Chondrocyte (in vitro differentiated cells): ENCODE measurements around the gene FSCN2. TPM values are rescaled to one million over a fixed set of nuclear protein-coding genes. Genes with fewer than 3 reads are reported as not detected.

ENCODE experiments used
- DNase-seq: peaks from one replicate; pipeline ENCODE4 v3.0.0; 2021; ENCODE audit warnings: mixed read lengths, low spot score
- H3K27ac Mint-ChIP-seq: one replicate; pipeline ENCODE4 v1.8.0; 2021; ENCODE audit warnings: mild to moderate bottlenecking, moderate library complexity, mixed read lengths; ENCODE audit not compliant: unreplicated experiment
- H3K27me3 Mint-ChIP-seq: 2 replicates; pipeline ENCODE4 v1.8.0; 2021; ENCODE audit warnings: low read depth, mixed read lengths
- H3K36me3 Mint-ChIP-seq: 2 replicates; pipeline ENCODE4 v1.8.0; 2021; ENCODE audit warnings: low read depth, mixed read lengths
- H3K4me1 Mint-ChIP-seq: 2 replicates; pipeline ENCODE4 v1.8.0; 2021; ENCODE audit warnings: low read depth, mild to moderate bottlenecking, mixed read lengths
- H3K4me3 Mint-ChIP-seq: one replicate; pipeline ENCODE4 v1.8.0; 2021; ENCODE audit warnings: mild to moderate bottlenecking, moderate library complexity, mixed read lengths; ENCODE audit not compliant: unreplicated experiment
- H3K9me3 Mint-ChIP-seq: 2 replicates; pipeline ENCODE4 v1.8.0; 2021; ENCODE audit warnings: low read depth, mixed read lengths
- CTCF ChIP-seq: fragments of 200-600 bp; sonication (generic); IDR thresholded peaks from 2 replicates; pipeline ENCODE4 v1.5.0; 2021; ENCODE audit warnings: antibody characterized with exemption, mild to moderate bottlenecking, moderate library complexity
- total RNA-seq: library from RNA; stranded (reverse); gene quantifications from 3 replicates; pipeline ENCODE4 v1.2.1, GENCODE V29; 2021

The FSCN2 gene
- total RNA-seq, 1 donor from 2014 or later: 6.1 TPM

- Mint-ChIP-seq H3K4me1 (peaks cover 25% of the 10 kb centered on the region), H3K27me3 (no peaks in the 10 kb centered on the region), H3K4me3 (peak overlapping the region; percentile 87), H3K36me3 (peaks cover 17% of the 10 kb centered on the region), H3K9me3 (no peaks in the 10 kb centered on the region), H3K27ac (peak overlapping the region; percentile 84)
- DNase-seq: peak; percentile 89
- TF ChIP-seq CTCF: no peak
Observed at GRCh38 chr17:81515530-81516041, 12.6 kb upstream of the FSCN2 start.

GRCh38 chr17:81516439-81516838 is 11.7 kb upstream of the FSCN2 start:
- Mint-ChIP-seq H3K36me3 (peaks cover 8% of the 10 kb centered on the region), H3K27me3 (no peaks in the 10 kb centered on the region), H3K9me3 (no peaks in the 10 kb centered on the region), H3K4me3 (peak overlapping the region; percentile 87), H3K27ac (peak overlapping the region; percentile 84), H3K4me1 (peaks cover 26% of the 10 kb centered on the region)
- peak; percentile 82 for DNase-seq
- TF ChIP-seq CTCF: no peak

GRCh38 chr17:81517009-81517338 is 11.2 kb upstream of the FSCN2 start:
- peaks cover 3% of the 10 kb centered on the region for H3K36me3 Mint-ChIP-seq
- H3K27ac Mint-ChIP-seq: peak overlapping the region; percentile 84
- H3K27me3 Mint-ChIP-seq: no peaks in the 10 kb centered on the region
- no peak for TF ChIP-seq CTCF
- H3K9me3 Mint-ChIP-seq: no peaks in the 10 kb centered on the region
- H3K4me1 Mint-ChIP-seq: peaks cover 26% of the 10 kb centered on the region
- no peak for DNase-seq
- H3K4me3 Mint-ChIP-seq: peak overlapping the region; percentile 87

GRCh38 chr17:81517339-81518112 is 10.7 kb upstream of the FSCN2 start:
- Mint-ChIP-seq H3K9me3 (no peaks in the 10 kb centered on the region), H3K4me3 (peak overlapping the region; percentile 87), H3K27me3 (no peaks in the 10 kb centered on the region), H3K27ac (peak overlapping the region; percentile 70), H3K4me1 (peaks cover 26% of the 10 kb centered on the region), H3K36me3 (no peaks in the 10 kb centered on the region)
- no peak for TF ChIP-seq CTCF
- DNase-seq: peak; percentile 75

GRCh38 chr17:81518113-81518784 is 9.9 kb upstream of the FSCN2 start:
- no peak for DNase-seq
- H3K4me1 Mint-ChIP-seq: peaks cover 27% of the 10 kb centered on the region
- H3K27me3 Mint-ChIP-seq: no peaks in the 10 kb centered on the region
- TF ChIP-seq CTCF: no peak
- peak overlapping the region; percentile 87 for H3K4me3 Mint-ChIP-seq
- H3K36me3 Mint-ChIP-seq: no peaks in the 10 kb centered on the region
- H3K27ac Mint-ChIP-seq: peak overlapping the region; percentile 70
- no peaks in the 10 kb centered on the region for H3K9me3 Mint-ChIP-seq
